Nucleus accumbens (tissue), 56 donors: ENCODE results near the gene COMMD9.
A peak's percentile ranks its signal among the peaks of the same experiment; 100 is the strongest.

Source experiments
- DNase-seq, 56 donors: peaks; one replicate each; lab custom pipeline; 2025; lab: John Stamatoyannopoulos, UW

Gene COMMD9

DNA sequence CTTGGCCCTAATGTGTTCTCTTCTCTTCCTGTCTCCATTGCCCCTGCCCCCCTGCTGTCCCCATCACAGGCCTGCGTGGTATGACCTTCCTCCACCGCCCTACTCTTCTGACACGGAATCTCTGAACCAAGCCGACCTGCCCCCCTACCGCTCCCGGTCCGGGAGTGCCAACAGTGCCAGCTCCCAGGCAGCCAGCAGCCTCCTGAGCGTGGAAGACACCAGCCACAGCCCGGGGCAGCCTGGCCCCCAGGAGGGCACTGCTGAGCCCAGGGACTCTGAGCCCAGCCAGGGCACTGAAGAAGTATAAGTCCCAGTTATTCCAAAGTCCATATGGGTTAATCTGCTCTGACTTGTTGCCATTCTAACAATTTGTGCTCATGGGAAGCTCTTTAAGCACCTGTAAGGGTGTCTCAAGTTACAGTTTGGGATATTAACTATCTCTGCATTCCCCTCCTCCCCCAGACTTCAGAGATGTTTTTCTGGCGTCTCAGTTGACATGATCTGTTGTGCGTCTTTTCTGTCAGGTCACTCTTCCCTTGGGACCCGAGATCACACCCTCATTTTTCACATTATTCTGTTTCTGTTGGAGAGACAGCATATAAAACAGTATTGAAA, 60.0 kb downstream of the COMMD9 start:
- DNase-seq = no peak

- DNase-seq = no peak
These were observed 60.5 kb downstream of the COMMD9 start for GRCh38 chr11:36228689-36229088.

DNA sequence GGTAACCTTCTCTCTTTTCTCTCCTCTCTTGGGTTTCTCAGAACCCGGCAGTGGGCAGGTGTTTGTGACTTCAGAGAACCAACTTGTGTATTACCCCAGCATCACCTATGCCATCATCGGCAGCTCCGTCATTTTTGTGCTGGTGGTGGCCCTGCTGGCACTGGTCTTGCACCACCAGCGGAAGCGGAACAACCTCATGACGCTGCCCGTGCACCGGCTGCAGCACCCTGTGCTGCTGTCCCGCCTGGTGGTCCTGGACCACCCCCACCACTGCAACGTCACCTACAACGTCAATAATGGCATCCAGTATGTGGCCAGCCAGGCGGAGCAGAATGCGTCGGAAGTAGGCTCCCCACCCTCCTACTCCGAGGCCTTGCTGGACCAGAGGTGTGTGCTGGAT, 62.2 kb downstream of the COMMD9 start:
- DNase-seq = no peak

DNA sequence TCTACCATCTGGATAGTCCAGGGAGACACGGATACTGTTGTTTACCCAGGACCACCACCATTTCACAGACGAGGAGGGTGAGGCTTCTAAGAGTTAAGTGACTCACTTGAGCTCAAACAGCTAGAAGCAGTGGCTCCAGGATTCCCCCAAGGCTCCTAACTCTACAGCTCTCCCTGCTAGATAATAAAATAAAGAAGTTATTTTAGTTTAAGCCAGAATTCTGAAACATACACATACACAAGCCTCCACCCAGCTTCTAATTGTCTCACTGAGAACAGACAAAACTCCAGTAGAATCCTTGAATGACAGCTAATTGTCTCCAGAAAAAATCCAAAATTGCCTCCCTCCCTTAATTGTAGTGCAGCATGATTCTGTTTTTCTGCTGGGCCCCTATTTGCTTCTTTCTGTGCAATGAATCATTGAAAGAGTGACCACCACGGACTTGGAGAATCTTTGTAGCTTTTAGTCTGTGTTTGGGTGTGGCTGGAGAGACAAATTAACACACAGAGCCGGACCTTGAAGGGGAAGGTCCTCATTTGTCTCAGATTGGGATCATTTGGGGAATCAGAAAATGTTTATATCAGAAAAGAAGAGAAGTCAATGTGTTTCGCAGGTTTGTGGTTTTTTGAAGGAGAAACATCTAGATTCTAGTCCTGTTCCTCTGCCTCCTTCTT, 64.9 kb downstream of the COMMD9 start:
- no peak for DNase-seq

- peak in 1 of 56 donors; percentile 37 for DNase-seq
These were observed 66.2 kb downstream of the COMMD9 start for GRCh38 chr11:36222831-36223635.
